Right lobe of liver (tissue), 6 donors: ENCODE results near the gene KATNIP. TPM values are rescaled to one million over a fixed set of nuclear protein-coding genes. Genes with fewer than 3 reads are reported as not detected.
A peak's percentile ranks its signal among the peaks of the same experiment; 100 is the strongest.

ENCODE experiments used
- ATAC-seq, 4 donors: fragments of 200-7000 bp; cut with Tn5 transposase; one replicate each; pipeline ENCODE4 v1.9.1; 2020; ENCODE audit warnings: mild to moderate bottlenecking in 4 of 4, moderate library complexity in 4 of 4
- DNase-seq, 3 donors: peaks; one replicate each; pipeline ENCODE4 v3.0.0-alpha.2; 2020
- H3K27ac ChIP-seq, 3 donors: fragments of 200-600 bp; one replicate each; pipeline ENCODE4 v1.8.0; 2022
- H3K27me3 ChIP-seq, 2 donors: fragments of 200-600 bp; one replicate each; pipeline ENCODE4 v1.8.0; 2022
- H3K36me3 ChIP-seq, 4 donors: fragments of 200-600 bp; sonication (generic) in 1 of 4; one replicate each; pipeline versions ENCODE4 v1.5.1 to v1.8.0; 2017 to 2022; ENCODE audit warnings: control low read depth in 1 of 4
- H3K4me1 ChIP-seq, 4 donors: fragments of 200-600 bp; sonication (generic) in 1 of 4; one replicate each; pipeline versions ENCODE4 v1.5.1 to v1.8.0; 2017 to 2022; ENCODE audit warnings: control low read depth in 1 of 4
- H3K4me3 ChIP-seq, 3 donors: fragments of 200-600 bp; one replicate each; pipeline ENCODE4 v1.8.0; 2022
- H3K9me3 ChIP-seq, 4 donors: fragments of 200-600 bp; sonication (generic) in 1 of 4; one replicate each; pipeline versions ENCODE4 v1.5.1 to v1.8.0; 2017 to 2022; ENCODE audit warnings: control low read depth in 1 of 4
- POLR2A ChIP-seq: fragments of 450-650 bp; IDR thresholded peaks from one replicate; pipeline ENCODE4 v1.6.1; 2017; ENCODE audit warnings: antibody characterized with exemption, mild to moderate bottlenecking
- WGBS: methylation state at CpG from one replicate; pipeline ENCODE4 v1.1.6; 2018; ENCODE audit warnings: low coverage, low lambda C conversion rate; ENCODE audit not compliant: insufficient coverage; ENCODE audit errors: missing lambda C conversion rate; 5-methylcytosine and 5-hydroxymethylcytosine counted together
- intact Hi-C, 2 donors: fragments of 100-400 bp; cut with DNase I; formaldehyde crosslinking; loops; one replicate each; pipeline versions ENCODE4 v1.11.2 to v1.14.1; 2022
- total RNA-seq, 6 experiments: library from RNA; depleted of rRNA in 2 of 6; stranded (reverse); fragments of >200 nt in 2 of 6; fragmentation: NEBNext Ultra II Directional in 3 of 6; extraction: Animal tissue kit (Norgen Biotek cat#: 25700) in 3 of 6; gene quantifications; one replicate each; pipeline versions ENCODE4 v1.1.0 to v1.2.4, GENCODE V29; 2016 to 2023
- TF ChIP-seq, protein P1 (sequence below), 4 donors: fragments of 200-600 bp in 3 of 4; fragments of 450-650 bp in 1 of 4; IDR thresholded peaks; one replicate each; pipeline versions ENCODE4 v1.5.1 to v1.8.0; 2016 to 2022; ENCODE audit warnings: antibody characterized with exemption in 4 of 4, mild to moderate bottlenecking in 2 of 4
- donor health status: DM: no; HTN: yes; CAD: no.
- donor health status: DM: no; HTN: no; CAD: no.
- donor health status: DM: no; HTN: no; CAD: no.
- donor health status: DM: no; HTN: yes; CAD: no.
- donor health status: DM: no; HTN: yes; CAD: no.

KATNIP gene
- total RNA-seq, 6 experiments from 2014 or later: 6.1 to 10.2 (median 7.6) TPM

GRCh38 chr16:27549464-27549745, 539 bp upstream of the KATNIP start:
- ATAC-seq: peak; percentile 62 to 73 (median 72)
- no peak for DNase-seq
- H3K27ac ChIP-seq: peak overlapping the region; percentile 39 to 66 (median 64)
- peaks cover 0 to 16% (median 5%) of the 10 kb centered on the region in 4 donors for H3K4me1 ChIP-seq
- 0% methylated on average over 9 of the region's 21 CpGs for WGBS
- intact Hi-C loops: no loop called here
- peak overlapping the region; percentile 75 to 98 (median 95) for H3K4me3 ChIP-seq
- H3K36me3 ChIP-seq: peaks cover 0 to 10% (median 3%) of the 10 kb centered on the region in 4 donors
- TF ChIP-seq, protein P1, sequence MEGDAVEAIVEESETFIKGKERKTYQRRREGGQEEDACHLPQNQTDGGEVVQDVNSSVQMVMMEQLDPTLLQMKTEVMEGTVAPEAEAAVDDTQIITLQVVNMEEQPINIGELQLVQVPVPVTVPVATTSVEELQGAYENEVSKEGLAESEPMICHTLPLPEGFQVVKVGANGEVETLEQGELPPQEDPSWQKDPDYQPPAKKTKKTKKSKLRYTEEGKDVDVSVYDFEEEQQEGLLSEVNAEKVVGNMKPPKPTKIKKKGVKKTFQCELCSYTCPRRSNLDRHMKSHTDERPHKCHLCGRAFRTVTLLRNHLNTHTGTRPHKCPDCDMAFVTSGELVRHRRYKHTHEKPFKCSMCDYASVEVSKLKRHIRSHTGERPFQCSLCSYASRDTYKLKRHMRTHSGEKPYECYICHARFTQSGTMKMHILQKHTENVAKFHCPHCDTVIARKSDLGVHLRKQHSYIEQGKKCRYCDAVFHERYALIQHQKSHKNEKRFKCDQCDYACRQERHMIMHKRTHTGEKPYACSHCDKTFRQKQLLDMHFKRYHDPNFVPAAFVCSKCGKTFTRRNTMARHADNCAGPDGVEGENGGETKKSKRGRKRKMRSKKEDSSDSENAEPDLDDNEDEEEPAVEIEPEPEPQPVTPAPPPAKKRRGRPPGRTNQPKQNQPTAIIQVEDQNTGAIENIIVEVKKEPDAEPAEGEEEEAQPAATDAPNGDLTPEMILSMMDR (IDR thresholded peaks at IDR 0.05): no peak
- no peak for TF ChIP-seq POLR2A
- no peaks in the 10 kb centered on the region for H3K9me3 ChIP-seq
- no peaks in the 10 kb centered on the region for H3K27me3 ChIP-seq

DNA sequence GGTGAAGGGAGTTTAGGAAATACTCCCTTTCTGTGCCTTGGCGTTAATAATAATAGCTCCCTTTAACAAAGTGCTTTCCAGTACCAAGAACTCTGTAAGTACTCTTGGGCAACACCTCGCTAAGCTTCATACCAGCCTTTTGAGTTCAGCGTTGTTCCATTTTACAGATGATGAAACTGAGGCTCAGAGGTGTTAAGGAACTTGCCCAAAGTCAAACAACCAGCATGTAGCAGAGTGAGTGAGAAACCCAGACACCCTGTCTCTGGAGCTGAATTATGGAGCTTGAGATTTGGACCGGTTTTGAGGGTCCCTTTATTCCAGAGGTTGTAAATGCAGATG, 607 bp downstream of the KATNIP start:
- TF ChIP-seq, protein P1 (IDR thresholded peaks at IDR 0.05): no peak
- TF ChIP-seq POLR2A: no peak
- Histone ChIP-seq H3K9me3 (no peaks in the 10 kb centered on the region), H3K4me3 (peak overlapping the region; percentile 75 to 98 (median 95)), H3K27me3 (no peaks in the 10 kb centered on the region), H3K27ac (peak overlapping the region in 1 of 3 donors; percentile 60), H3K4me1 (peaks cover 0 to 16% (median 5%) of the 10 kb centered on the region in 4 donors), H3K36me3 (peaks cover 0 to 2% (median 0%) of the 10 kb centered on the region in 4 donors)
- DNase-seq (no peak), ATAC-seq (no peak)
- intact Hi-C loops: no loop called here
- 16% methylated on average over 4 of the region's 4 CpGs for WGBS

DNA sequence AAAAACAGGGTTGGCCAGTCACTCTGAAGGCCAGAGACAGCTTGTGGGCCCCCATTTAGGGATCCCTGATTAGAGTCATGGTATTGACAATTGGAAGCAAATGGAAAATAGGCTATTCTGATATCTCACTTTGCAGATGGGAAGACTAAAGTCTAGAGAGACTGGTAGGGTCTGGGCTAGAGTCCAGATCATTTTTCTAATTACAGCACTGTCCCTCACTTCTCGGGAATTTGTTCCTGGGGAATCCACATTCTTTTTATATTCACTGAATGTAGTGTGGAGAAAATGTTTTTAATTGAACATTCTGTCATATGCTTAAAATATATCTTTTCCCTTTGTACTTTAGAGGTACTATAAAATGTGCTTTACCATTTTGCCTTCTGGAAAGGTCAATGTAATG, 1.1 kb downstream of the KATNIP start:
- intact Hi-C loops: no loop called here
- Histone ChIP-seq H3K4me1 (peaks cover 0 to 16% (median 5%) of the 10 kb centered on the region in 4 donors), H3K27me3 (no peaks in the 10 kb centered on the region), H3K27ac (no peak overlapping the region), H3K9me3 (no peaks in the 10 kb centered on the region), H3K4me3 (no peak overlapping the region), H3K36me3 (no peaks in the 10 kb centered on the region)
- WGBS: 40% methylated on average over 1 of the region's 1 CpG
- TF ChIP-seq, protein P1 (IDR thresholded peaks at IDR 0.05): no peak
- no peak for TF ChIP-seq POLR2A
- ATAC-seq (no peak), DNase-seq (no peak)

GRCh38 chr16:27556471-27556870, 6.5 kb downstream of the KATNIP start:
- H3K4me3 ChIP-seq: no peak overlapping the region
- 24% methylated on average over 1 of the region's 1 CpG for WGBS
- no peaks in the 10 kb centered on the region for H3K9me3 ChIP-seq
- H3K4me1 ChIP-seq: no peaks in the 10 kb centered on the region
- intact Hi-C loops: no loop called here
- no peak for DNase-seq
- no peak overlapping the region for H3K27ac ChIP-seq
- ATAC-seq: no peak
- TF ChIP-seq POLR2A: no peak
- TF ChIP-seq, protein P1 (IDR thresholded peaks at IDR 0.05): no peak
- H3K36me3 ChIP-seq: no peaks in the 10 kb centered on the region
- no peaks in the 10 kb centered on the region for H3K27me3 ChIP-seq

DNA sequence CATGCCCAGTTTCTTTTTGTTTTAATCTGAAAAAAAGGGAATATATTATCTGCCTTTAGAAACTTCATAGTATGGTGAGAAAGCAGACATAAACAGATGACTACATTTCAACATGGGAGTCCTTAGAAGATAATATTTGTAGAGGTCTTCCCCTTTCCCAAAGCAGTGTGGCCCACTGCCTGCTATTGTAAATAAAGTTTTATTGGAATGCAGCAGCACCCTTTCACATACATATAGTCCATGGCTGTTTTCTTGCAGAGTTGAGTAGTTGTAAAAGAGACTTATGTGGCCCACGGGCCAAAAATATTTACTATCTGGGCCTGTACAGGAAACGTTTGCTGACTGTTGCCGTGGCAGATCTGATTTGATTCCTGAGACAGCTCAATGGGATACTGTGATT, 8.5 kb downstream of the KATNIP start:
- Histone ChIP-seq H3K27me3 (no peaks in the 10 kb centered on the region), H3K36me3 (no peaks in the 10 kb centered on the region), H3K27ac (no peak overlapping the region), H3K4me1 (no peaks in the 10 kb centered on the region), H3K4me3 (no peak overlapping the region), H3K9me3 (no peaks in the 10 kb centered on the region)
- intact Hi-C loops: no loop called here
- 90% methylated on average over 3 of the region's 3 CpGs for WGBS
- ATAC-seq (no peak), DNase-seq (no peak)
- TF ChIP-seq, protein P1 (IDR thresholded peaks at IDR 0.05): no peak
- no peak for TF ChIP-seq POLR2A
